HG03196 (cell line): ENCODE measurements around the gene KLHL21.
"Not testable (repeated sequence)": the region's sequence is repeated elsewhere in the genome, so short reads cannot be mapped to it uniquely, and the experiment has no call there.

Experiments used
- ATAC-seq: cut with Tn5 transposase; IDR thresholded peaks from one replicate; pipeline ENCODE4 v1.9.1; 2021; ENCODE audit not compliant: unreplicated experiment

Gene KLHL21

GRCh38 chr1:6585081-6585722 lies 17.5 kb downstream of the KLHL21 start:
- ATAC-seq = no peak

- no peak for ATAC-seq
Measured at GRCh38 chr1:6584126-6585080, 18.3 kb downstream of the KLHL21 start.

GRCh38 chr1:6582370-6582769 lies 20.3 kb downstream of the KLHL21 start:
- ATAC-seq = no peak

DNA sequence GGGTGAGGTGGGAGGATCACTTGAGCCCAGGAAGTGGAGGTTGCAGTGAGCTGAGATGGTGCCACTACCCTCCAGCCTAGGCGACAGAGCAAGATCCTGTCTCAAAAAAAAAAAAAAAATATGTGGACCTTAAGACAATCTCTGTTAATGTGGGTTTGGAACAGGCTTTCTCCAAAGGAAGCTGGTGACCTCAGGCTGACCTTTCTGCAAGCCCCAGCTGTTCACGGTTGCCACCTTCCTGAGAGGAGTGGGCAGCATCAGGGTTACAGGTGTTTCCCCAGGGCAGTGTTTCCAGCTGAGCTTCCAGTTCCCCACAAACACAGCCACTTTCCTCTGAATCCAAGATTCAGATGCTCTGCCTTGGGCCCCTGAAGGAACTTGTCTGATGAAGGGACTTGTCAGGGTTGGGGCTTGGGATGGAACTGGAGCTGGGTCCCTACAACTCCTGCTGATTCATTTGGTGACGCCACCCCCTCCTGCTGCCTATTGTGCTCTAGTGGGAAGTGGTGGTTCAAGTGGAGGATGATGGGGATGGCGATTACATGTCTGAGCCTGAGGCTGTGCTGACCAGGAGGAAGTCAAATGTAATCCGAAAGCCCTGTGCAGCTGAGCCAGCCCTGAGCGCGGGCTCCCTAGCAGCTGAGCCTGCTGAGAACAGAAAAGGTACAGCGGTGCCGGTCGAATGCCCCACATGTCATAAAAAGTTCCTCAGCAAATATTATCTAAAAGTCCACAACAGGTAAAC lies 20.9 kb downstream of the KLHL21 start:
- ATAC-seq = no peak

GRCh38 chr1:6580593-6581409 lies 21.9 kb downstream of the KLHL21 start:
- no peak for ATAC-seq

DNA sequence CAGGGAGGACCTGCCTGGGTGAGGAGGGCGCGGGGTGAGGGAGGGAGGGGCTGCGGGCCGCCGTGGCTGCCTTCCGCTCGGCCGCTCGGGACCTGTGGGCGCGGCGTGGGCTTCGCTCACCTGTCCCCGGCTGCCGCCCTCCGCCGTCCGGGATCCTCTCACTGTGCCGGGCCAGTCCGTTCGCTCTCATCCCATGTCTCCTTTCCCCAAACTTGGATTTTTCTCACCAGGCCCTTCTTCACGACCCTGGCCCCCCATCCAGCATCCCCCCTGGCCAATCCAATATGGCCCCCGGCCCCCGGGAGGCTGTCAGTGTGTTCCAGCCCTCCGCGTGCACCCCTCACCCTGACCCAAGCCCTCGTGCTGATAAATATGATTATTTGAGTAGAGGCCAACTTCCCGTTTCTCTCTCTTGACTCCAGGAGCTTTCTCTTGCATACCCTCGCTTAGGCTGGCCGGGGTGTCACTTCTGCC lies 22.5 kb downstream of the KLHL21 start:
- no peak for ATAC-seq

DNA sequence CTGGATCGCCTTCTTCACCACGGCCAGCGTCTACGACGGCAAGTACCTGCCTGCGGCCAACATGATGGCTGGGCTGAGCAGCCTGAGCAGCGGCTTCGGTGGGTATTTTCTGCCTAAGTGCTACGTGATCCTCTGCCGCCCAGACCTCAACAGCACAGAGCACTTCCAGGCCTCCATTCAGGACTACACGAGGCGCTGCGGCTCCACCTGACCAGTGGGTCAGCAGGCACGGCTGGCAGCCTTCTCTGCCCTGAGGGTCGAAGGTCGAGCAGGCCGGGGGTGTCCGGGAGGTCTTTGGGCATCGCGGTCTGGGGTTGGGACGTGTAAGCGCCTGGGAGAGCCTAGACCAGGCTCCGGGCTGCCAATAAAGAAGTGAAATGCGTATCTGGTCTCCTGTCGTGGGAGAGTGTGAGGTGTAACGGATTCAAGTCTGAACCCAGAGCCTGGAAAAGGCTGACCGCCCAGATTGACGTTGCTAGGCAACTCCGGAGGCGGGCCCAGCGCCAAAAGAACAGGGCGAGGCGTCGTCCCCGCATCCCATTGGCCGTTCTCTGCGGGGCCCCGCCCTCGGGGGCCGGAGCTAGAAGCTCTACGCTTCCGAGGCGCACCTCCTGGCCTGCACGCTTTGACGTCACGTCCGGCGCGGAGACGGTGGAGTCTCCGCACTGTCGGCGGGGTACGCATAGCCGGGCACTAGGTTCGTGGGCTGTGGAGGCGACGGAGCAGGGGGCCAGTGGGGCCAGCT lies 23.1 kb downstream of the KLHL21 start, which contains the start of gene ZBTB48:
Gene ZBTB48, plus strand, starts transcription at position 621 of the 745 bp plus-strand sequence. CDS start 616 bp downstream, outside the sequence.
- peak; percentile 97 for ATAC-seq

GRCh38 chr1:6578624-6579373 lies 23.9 kb downstream of the KLHL21 start:
- ATAC-seq = no peak

DNA sequence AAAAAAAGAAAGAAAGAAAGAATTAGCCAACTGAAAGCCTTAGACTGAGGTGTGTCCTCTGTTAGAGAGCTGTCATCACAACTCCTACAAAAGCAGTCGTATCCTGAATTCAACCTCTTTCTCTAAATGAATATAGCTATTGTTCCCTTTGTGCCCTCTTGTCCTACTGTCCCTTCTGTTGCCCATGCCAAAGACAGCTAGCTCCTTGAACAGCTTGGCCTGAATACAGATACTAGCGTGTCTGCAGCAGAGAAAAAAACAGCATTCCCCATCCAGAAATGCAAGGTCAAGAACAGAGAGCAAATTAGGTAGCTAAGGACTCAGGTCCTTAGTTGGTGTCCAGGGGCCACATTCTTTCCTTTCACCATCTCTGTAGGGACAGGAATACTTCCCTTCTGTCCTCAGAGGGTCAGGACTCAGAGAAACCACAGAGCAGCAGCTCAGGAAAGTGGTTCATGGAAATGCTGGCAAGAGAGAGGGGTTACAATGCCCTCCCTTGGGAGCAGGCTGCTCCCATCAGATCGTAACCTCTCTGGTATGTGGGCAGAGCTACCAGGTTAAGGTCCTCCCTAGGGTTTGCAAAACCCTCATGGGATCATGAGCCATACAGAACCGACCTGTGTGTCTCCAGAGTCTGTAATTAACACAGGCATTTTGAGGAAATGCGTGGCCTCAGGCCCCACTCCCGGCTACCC lies 24.7 kb downstream of the KLHL21 start:
- no peak for ATAC-seq

DNA sequence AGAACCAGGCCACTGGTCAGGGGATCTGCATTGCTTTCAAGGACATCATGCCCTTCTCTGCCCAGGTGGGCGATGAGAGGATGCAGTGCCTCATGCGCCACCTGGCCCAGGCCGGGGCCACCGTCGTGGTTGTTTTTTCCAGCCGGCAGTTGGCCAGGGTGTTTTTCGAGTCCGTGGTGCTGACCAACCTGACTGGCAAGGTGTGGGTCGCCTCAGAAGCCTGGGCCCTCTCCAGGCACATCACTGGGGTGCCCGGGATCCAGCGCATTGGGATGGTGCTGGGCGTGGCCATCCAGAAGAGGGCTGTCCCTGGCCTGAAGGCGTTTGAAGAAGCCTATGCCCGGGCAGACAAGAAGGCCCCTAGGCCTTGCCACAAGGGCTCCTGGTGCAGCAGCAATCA lies 27.9 kb downstream of the KLHL21 start:
- ATAC-seq = no peak

DNA sequence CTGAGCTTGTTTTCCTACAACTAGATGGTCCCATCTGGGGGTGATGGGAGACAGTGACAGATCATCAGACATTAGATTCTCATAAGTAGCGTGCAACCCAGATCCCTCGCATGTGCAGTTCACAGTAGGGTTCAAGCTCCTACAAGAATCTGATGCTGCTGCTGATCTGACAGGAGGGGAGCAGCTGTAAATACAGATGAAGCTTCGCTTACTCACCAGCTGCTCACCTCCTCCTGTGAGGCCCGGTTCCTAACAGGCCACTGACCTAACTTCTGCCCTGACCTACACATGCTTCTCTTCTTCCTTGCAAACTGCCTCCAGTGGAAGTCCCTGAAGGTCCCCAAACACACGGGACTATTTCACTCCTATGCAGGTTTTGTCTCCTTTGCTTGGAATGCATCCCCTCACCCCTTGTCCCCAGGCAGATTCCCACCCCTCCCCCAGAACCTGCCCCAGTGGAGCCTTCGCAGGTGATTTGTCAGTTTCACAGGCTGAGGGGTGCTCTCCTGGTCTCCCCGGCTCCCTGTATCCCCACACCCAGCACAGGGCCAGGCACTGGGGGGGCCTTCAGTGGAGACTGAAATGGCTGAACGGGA lies 28.5 kb downstream of the KLHL21 start:
- ATAC-seq = no peak

GRCh38 chr1:6572653-6573383 lies 29.9 kb downstream of the KLHL21 start:
- no peak for ATAC-seq

GRCh38 chr1:6570987-6571386 lies 31.7 kb downstream of the KLHL21 start:
- ATAC-seq = no peak

- ATAC-seq = no peak
Measured at GRCh38 chr1:6570100-6570499, 32.6 kb downstream of the KLHL21 start.

DNA sequence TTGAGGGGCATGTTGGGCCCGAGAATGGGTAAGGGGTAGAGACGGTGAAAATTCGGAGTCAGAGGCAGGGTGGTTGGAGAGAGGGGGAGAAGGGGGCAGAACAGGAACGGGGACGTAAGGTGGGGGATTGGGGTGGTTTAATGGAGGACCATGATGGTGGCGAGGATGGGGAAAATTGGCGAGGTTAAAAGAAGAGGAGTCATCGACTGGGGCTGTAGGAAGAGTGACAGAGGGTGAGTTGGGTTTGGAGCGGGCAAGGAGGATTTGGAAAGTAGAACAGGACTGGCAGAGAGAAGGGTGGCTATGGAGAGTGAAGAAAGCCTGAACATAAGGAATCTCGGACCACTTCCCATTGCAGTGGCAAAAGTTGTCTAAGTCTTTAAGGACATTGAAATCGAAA lies 33.6 kb downstream of the KLHL21 start:
- ATAC-seq = no peak

DNA sequence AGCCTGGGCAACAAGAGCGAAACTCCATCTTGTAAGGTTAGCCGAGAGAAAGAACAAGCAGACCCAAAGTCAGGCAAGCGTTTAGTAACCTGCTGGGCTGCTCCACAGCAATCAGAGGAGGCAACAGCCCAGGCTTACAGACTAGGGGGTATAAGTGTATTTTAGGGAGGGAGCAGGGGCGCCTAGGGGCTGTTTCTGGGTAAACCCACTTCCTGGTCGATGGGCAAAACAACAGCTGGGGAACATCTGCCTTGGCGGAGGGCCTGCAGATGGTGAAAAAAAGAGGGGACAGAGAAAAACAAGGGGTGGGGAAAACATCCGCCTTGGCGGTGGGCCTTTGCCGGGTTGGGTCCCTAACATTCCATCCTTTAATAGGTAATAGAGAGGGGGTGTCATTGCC lies 42.4 kb downstream of the KLHL21 start:
- ATAC-seq = no peak

DNA sequence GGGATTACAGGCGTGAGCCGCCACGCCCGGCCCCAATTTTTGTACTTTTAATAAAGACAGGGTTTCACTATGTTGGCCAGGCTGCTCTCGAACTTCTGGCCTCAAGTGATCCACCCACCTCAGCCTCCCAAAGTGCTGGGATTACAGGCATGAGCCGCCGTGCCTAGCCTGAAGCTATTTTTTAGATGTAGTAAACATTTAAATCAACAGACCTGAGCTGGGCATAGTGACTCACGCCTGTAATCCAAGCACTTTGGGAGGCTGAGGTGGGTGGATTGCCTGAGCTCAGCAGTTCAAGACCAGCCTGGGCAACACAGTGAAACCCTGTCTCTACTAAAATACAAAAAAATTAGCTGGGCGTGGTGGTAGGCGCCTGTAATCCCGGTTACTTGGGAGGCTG lies 43.5 kb downstream of the KLHL21 start:
- ATAC-seq = not testable (repeated sequence)
